Activated naive CD4-positive, alpha-beta T cell treated with anti-CD3 and anti-CD28 coated beads, Interleukin-2, amount 50 U/mL, for 16 hours (primary cell): ENCODE results near the gene ANAPC16.
"Not testable (repeated sequence)": the region's sequence is repeated elsewhere in the genome, so short reads cannot be mapped to it uniquely, and the experiment has no call there.

Experiments
- DNase-seq: peaks from one replicate; pipeline ENCODE4 v3.0.0-alpha.2; 2020

Gene ANAPC16

DNA sequence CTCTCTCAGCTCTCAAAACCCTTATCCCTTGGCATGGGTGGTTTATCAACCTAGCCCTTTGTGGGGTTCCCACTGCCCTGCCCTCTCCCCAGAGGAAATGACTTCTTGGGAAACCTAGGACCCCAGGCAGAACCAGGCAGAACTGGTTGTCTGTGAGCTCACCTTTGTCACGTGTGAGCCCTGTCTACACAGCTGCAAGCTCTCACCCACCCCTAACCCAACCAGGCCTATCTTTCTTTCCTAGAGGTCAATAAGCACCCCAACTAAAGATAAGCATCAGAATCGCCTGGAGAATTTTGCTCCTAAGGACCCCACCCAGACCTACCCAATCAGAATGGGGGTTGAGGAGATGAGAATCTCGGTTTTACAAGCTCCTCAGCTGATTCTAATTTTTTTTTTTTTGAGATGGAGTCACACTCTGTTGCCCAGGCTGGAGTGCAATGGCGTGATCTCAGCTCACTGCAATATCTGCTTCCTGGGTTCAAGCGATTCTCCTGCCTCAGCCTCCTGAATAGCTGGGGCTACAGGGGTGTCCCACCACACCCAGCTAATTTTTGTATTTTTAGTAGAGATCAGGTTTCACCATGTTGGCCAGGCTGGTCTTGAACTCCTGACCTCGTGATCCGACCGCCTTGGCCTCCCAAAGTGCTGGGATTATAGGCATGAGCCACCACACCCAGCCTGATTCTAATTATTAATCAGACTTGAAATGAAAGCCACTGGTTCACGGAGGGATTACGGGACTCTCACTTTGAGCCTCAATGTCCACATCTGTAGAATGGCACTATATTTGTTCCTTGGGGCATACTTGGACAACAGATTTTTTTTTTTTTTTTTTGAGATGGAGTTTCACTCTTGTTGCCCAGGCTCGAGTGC is 50.4 kb downstream of the ANAPC16 start:
- DNase-seq, result no peak

DNA sequence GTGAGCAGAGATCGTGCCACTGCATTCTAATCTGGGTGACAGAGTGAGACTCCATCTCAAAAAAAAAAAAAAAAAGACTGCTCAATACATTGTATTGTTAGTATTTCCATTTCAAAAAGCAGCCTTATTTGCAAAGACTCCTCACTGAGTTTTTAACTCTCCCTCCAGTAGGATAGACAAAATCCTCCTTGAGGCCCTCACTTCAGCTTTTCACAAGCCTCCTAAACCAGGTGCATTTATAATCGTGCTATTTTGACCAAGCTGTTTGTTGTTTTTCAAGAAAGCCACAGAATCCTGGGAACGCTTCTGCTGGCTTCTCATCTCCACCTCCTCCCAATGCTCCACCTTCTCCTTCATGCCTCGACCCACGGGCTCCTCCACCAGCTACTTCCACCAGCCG is 51.6 kb downstream of the ANAPC16 start:
- no peak for DNase-seq

DNA sequence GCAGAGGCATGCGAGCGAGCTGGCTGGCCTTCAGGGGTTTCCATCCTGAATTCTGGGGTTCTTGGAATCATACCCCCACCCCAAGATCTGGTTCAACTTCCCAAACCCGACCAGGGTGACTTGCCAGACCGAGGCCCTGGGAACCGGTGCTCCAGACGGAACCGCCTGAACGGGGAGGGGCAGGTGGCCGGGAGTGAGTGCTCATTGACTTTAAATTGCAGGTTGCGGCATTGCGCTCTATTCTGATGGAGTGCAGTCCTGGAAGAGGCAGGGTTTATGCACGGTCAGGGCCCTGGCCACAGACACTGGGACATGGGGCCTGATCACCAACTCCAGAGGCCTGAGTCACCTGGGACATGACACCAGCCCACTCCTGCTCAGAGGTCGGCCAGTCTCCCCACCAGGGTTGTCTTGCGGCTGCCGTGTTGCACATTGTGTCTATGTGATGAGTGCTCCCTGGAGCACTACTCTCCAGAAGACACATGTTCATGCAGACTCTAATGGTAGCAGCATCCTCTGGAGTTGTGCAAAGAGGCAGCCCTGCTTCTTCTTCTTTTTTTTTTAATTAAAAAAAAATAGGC is 52.1 kb downstream of the ANAPC16 start:
- DNase-seq, result no peak

DNA sequence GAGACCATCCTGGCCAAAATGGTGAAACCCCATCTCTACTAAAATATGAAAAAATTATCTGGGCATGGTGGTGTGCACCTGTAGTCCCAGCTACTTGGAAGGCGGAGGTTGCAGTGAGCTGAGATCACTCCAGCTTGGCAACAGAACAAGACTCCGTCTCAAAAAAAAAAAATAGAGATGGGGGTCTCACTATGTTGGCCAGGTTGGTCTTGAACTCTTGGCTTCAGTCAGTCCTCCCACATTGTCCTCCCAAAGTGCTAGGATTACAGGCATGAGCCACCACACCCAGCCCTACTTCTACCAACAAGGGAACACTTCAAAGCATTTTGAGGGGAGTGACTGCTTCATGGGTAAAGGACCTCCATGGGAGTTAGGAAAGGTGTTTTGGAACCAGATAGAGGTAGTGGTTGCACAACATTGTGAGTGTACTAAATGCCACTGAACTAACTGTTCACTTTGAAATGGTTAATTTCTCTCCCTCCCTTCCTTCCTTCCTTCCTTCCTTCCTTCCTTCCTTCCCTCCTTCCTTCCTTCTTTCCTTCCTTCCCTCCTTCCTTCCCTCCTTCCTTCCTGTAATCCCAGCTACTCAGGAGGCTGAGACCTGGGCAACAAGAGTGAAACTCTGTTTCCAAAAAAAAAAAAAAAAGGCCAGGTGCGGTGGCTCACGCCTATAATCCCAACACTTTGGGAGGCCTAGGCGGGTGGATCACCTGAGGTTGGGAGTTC is 52.8 kb downstream of the ANAPC16 start:
- DNase-seq, result not testable (repeated sequence)

DNA sequence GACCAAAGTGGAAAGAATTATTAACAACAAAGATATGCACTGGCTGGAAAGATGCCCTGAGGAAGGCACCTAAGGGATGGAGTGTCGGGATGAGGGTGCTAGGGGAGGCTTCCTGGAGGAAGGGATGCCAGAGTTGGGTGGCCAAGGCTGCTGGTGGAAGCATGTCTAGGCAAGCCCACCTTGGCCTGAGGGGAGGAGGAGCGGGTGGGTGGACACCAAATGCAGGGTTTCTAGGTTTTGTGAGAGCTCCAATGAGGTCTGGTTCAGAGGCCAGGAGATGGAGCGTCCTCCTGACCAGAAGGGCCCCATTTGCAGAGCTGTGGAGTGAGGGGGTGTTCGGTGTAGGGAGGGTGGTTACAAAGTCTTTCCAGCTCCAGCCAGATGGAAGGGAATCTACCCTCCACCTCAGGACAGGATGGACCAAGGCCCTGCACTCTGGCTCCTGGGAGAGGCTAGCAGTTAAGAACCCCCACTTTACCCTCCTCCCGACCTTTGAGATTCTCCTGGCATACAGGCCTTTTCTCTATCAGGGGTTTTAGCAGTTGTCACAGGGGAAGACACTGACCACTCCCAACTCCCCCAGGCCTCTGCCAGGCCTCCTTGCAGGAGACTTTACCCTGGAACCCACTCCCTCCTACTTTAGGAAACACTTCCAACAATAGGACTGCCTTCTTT is 54.9 kb downstream of the ANAPC16 start:
- no peak for DNase-seq

DNA sequence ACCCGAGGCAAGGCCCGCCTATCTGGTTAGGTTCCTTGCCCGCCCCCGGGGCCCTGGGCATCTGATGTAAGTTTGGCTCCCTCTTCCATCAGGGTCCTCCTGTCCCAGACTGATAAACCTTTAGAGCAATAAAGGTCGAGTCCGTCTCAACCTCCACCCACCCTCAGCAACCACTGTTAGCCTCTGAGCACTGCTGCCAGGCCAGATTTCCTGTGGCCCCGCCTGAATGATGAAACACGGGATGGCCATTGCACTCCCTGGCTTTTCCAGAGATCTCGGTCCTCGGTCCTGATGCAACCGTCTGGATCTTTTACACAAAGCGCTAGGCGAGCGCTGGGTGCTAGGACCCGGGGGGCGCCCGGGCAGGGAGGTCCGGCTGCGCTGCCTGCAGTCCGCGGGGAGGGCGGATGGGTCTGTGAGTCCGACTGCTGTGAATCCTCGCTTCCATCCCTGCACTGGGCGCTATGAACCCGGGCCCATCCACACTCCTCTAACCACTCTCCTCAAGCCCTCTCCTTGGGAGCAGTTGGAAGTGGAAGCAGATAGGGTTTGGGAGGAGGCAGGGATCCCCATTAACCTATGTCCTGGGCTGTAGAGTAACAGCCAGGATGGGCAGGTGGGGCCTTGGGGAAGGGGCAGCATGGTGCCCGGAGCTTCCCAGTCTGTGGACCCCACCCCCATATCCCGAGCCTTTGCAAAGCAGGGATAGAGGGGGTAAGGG is 57.0 kb downstream of the ANAPC16 start:
- peak; percentile 41 for DNase-seq

DNA sequence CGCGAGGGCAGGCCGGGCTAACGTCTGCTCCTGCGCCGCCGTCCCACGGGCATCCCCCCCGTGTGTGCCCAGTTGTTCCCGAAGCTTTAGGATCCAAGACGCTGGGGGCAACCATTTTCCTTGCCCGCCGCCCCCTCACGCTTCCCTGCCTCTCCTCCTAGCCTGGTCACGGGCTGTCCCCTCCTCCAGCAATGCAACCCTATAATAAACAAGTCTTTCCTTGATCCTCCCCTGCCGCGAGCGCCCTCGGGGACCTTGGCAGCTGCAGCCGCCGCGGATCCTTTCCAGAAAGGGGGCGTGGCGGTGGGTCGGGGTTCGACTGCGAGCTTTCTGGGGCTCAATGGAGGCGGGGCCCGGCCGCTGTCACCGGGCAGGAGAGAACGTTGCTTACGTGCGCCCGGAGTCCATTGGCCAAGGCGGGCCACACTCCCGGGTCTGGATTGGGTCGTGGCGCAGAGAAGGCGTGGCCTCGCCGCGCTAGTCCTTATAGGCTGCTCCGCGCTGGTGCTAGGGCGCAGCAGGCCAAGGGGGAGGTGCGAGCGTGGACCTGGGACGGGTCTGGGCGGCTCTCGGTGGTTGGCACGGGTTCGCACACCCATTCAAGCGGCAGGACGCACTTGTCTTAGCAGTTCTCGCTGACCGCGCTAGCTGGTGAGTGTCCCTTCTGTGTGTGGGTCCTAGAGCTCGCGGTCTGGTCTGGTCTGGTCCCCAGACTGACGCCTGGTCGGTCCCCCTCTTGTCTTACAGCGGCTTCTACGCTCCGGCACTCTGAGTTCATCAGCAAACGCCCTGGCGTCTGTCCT is 57.8 kb downstream of the ANAPC16 start, which contains the start of gene DDIT4:
DDIT4 (plus strand) TSS at position 515 of the 803 bp plus-strand sequence. CDS start 293 bp downstream, outside the sequence.
- peak; percentile 99 for DNase-seq

DNA sequence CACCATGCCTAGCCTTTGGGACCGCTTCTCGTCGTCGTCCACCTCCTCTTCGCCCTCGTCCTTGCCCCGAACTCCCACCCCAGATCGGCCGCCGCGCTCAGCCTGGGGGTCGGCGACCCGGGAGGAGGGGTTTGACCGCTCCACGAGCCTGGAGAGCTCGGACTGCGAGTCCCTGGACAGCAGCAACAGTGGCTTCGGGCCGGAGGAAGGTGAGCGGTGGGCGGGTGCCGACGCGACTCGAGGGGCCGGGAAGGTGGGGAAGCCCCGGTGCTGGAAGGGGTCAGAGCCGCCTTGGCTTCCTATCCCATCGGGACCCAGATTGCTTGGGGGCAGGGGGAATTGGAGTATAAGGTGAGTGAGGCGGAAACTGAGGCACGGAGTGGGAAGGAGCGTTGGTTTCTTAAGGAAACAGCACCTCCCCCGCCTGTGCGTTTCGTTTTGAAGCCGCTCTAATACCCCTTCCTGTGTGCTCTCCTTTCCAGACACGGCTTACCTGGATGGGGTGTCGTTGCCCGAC is 58.5 kb downstream of the ANAPC16 start:
- DNase-seq, result no peak

DNA sequence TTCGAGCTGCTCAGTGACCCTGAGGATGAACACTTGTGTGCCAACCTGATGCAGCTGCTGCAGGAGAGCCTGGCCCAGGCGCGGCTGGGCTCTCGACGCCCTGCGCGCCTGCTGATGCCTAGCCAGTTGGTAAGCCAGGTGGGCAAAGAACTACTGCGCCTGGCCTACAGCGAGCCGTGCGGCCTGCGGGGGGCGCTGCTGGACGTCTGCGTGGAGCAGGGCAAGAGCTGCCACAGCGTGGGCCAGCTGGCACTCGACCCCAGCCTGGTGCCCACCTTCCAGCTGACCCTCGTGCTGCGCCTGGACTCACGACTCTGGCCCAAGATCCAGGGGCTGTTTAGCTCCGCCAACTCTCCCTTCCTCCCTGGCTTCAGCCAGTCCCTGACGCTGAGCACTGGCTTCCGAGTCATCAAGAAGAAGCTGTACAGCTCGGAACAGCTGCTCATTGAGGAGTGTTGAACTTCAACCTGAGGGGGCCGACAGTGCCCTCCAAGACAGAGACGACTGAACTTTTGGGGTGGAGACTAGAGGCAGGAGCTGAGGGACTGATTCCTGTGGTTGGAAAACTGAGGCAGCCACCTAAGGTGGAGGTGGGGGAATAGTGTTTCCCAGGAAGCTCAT is 59.0 kb downstream of the ANAPC16 start:
- peak; percentile 82 for DNase-seq

DNA sequence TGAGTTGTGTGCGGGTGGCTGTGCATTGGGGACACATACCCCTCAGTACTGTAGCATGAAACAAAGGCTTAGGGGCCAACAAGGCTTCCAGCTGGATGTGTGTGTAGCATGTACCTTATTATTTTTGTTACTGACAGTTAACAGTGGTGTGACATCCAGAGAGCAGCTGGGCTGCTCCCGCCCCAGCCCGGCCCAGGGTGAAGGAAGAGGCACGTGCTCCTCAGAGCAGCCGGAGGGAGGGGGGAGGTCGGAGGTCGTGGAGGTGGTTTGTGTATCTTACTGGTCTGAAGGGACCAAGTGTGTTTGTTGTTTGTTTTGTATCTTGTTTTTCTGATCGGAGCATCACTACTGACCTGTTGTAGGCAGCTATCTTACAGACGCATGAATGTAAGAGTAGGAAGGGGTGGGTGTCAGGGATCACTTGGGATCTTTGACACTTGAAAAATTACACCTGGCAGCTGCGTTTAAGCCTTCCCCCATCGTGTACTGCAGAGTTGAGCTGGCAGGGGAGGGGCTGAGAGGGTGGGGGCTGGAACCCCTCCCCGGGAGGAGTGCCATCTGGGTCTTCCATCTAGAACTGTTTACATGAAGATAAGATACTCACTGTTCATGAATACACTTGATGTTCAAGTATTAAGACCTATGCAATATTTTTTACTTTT is 59.7 kb downstream of the ANAPC16 start:
- DNase-seq, result peak; percentile 45

DNA sequence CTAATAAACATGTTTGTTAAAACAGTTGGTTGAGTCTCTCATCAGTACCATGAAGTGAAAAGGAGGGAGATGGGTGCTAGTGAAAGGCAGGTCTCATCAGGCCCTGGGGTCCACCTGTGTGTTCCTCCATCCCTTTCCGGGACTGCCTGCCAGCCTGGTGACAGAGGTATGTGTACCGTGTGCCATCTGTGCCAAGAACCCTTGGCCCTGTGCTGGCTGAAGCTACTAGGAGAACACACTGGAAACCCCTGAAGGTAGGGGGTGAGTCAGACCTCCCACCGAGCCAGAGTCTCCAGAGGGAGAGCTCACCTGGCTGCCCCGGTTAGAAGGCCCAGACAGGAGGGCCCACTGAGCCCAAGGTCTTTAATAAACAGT is 60.2 kb downstream of the ANAPC16 start:
- peak; percentile 37 for DNase-seq

DNA sequence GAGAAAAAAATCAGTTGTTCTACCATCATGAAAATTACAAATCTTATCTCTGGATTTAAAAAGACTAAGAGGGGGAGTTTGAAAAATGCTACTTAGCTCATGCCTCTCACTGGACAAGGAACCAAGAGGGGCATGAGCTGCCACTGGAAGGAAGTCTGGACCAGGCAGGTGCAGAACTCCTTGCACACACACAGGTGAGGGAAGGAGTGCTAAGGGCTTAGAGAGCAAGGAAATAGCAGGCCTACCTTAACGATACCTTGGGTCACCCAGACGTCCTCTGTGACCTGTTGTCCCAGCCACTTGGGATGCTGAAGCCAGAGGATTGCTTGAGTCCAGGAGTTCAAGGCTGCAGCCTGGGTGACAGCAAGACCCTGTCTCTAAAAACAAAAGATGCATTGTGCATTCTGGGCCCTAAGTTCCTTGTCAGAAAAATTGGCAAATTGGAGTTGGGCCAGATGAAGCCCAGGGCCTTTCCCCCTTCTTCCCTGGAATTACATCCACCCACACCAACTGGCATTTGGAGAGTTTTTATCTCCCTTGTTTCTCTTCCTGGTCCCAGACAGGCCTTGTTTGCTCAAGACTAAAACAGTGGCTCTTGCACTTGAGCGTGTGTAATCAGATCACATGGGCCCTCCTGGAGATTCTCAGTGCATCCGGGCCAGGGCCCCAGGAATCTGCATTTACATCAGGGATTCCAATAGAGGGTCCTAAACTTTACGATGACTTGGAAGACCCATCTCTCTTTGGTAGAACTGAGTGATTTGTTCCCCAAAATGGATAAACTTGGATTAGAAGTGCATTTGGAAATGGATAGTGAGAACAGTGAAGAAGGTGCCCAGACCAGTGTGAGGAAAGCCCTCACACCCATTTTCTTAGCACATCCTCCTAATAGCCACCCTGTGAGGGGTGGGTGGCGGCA is 60.9 kb downstream of the ANAPC16 start:
- DNase-seq, result no peak

DNA sequence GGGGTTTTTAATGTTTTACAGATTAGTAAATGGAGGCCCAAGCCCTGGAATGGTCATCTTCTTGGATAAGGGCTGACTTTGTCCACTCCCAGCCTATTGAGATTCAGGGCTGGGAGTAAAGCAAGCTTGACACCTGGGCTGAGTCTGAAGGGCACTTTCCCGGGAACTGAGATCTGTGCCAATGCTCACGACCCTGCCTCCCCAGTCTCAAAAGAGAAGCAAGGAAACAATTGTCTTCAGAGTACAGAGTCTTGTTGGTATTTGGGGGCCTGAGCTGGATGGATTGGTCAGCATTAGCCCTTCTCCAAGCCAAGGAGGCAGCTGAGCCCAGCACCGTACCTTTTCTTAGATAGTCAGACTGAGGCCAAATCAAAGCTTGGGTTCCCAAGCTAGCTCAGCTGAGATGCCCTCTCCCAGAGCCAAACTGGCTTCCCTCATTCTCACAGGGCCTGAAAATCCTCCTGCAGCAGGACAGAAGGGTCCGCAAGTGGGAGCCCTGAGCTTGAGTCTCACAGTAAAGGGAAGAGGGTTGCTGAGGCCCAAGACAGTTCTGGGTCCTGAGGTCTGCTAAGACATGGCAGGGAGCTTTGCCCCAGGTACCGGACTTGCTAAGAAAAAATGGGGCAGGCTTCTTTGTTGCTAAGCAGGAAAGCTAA is 61.7 kb downstream of the ANAPC16 start:
- no peak for DNase-seq

DNA sequence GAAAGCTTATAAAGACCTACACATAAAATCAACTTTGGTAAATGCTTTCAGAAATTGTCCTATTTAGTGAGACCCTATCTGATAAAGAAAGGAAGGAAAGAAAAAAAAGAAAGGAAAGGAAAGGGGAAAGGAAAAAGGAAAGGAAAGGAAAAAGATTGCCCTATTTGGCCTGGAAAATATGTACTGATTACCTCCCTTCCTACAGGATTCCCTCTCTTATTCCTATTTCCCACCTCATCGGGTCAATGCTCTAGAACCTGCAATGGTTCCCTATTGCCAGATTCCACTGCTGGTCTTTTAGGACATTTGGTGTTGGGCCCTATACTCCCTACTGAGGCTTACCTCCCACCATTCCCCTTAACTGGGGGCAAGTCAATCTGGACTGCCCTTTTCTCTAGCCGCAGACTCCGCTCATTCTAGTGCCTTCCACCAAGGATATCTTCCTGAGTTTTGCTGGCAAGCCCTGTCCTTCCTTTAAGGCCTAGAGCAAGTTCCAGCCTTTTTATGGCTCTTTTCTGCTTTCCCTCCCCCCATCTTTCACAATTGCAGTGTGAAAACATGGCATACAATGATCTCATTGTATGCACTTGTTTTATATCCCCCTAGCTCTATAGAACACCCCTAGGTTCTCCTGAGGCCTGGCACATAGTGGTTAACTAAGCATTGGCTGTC is 62.3 kb downstream of the ANAPC16 start:
- DNase-seq, result no peak

DNA sequence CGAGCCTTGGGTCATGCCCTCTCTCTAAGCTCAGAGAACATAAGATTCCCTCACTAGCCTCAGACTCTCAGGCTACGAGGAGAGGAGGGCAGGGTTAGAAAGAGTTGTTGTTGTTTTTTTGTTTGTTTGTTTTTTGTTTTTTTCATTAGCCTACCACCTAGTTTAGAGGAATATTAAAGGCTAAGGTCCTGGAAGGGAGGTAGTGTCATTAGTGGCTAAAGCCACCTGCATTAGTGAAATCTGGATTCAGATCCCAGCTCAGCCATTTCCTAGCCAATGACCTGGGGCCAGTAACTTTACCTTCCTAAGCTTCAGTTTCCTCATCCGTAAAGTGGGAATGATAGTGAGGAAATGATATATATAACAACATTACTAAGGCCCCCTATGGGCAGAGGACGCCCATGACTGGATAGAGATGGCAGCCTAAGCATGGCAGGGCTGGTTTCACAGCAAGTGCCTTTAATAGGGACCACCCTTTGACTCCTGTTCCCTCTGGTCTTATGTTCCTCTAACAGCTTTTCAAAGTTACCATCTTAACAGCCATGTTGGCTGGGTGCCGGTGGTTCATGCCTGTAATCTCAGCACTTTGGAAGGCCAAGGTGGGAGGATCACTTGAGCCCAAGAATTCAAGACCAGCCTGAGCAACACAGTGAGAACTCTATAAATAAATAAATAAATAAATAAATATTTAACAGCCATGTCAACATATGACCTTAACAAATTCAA is 63.0 kb downstream of the ANAPC16 start:
- no peak for DNase-seq

DNA sequence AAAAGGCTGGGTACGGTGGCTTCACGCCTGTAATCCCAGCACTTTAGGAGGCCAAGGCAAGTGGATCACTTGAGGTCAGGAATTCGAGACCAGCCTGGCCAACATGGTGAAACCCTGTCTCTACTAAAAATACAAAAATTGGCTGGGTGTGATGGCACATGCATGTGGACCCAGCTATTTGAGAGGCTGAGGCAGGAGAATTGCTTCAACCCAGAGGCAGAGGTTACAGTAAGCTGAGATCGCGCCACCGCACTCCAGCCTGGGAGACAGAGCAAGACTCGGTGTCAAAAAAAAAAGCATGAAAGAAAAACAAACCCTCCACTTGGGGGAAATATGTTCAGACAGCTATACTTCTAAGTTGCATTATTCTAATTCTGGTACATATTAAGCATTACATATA is 63.8 kb downstream of the ANAPC16 start:
- not testable (repeated sequence) for DNase-seq

DNA sequence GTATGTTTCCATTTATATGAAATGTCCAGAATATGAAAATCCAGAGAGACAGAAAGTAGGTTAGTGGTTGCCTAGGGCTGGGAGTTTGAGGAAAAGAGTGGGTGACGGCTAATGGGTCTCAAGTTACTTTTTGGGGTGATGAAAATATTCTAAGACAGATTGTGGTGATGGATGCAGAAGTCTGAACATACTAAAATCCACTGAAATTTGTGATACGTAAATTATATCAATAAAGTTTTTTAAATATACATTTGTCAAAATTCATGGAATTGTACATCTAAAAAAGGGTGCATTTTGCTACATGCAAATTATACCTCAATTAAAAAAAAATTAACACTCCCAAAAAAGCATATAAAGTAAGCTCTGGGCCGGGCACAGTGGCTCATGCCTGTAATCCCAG is 67.3 kb downstream of the ANAPC16 start:
- DNase-seq, result no peak
